ENCODE results near the gene ATP8B2. TPM values are rescaled to one million over a fixed set of nuclear protein-coding genes. Genes with fewer than 3 reads are reported as not detected.

Gene ATP8B2
- polyA plus RNA-seq, 4 donors = 3.9 to 19.7 (median 14.9) TPM

- H3K36me3 ChIP-seq (ENCODE audit: control insufficient read depth in 3 of 3, insufficient read depth in 2 of 3, low read depth in 1 of 3, low read length in 3 of 3) = peaks cover 3 to 60% (median 4%) of the 10 kb centered on the region in 3 donors
- peaks cover 0 to 7% (median 0%) of the 10 kb centered on the region in 3 donors for H3K27me3 ChIP-seq (ENCODE audit: control insufficient read depth in 3 of 3, insufficient read depth in 3 of 3, low read length in 3 of 3)
- H3K4me1 ChIP-seq (ENCODE audit: control insufficient read depth in 3 of 3, insufficient read depth in 2 of 3, low read depth in 1 of 3, low read length in 2 of 3) = peaks cover 6 to 19% (median 6%) of the 10 kb centered on the region in 3 donors
- H3K9me3 ChIP-seq (ENCODE audit: control insufficient read depth in 2 of 2, insufficient read depth in 1 of 2, low read depth in 1 of 2, low read length in 1 of 2) = no peaks in the 10 kb centered on the region
- FAIRE-seq = no peak
- no peak overlapping the region for H3K4me3 ChIP-seq (ENCODE audit: low read depth in 1 of 3, low read length in 3 of 3)
- DNase-seq = no peak
- 89 to 95% (median 92%) methylated on average over 25 to 27 of the region's 27 CpGs for WGBS, 3 donors
- H3K27ac ChIP-seq (ENCODE audit: low read depth in 1 of 3, low read length in 2 of 3) = no peak overlapping the region
Measured at GRCh38 chr1:154348429-154349076, 23.2 kb downstream of the ATP8B2 start.

- peaks cover 0 to 7% (median 0%) of the 10 kb centered on the region in 3 donors for H3K27me3 ChIP-seq (ENCODE audit: control insufficient read depth in 3 of 3, insufficient read depth in 3 of 3, low read length in 3 of 3)
- 72 to 88% (median 84%) methylated on average over 7 of the region's 7 CpGs for WGBS, 3 donors
- FAIRE-seq (no peak), DNase-seq (no peak)
- peaks cover 6 to 19% (median 6%) of the 10 kb centered on the region in 3 donors for H3K4me1 ChIP-seq (ENCODE audit: control insufficient read depth in 3 of 3, insufficient read depth in 2 of 3, low read depth in 1 of 3, low read length in 2 of 3)
- H3K9me3 ChIP-seq (ENCODE audit: control insufficient read depth in 2 of 2, insufficient read depth in 1 of 2, low read depth in 1 of 2, low read length in 1 of 2) = no peaks in the 10 kb centered on the region
- no peak overlapping the region for H3K27ac ChIP-seq (ENCODE audit: low read depth in 1 of 3, low read length in 2 of 3)
- H3K4me3 ChIP-seq (ENCODE audit: low read depth in 1 of 3, low read length in 3 of 3) = no peak overlapping the region
- H3K36me3 ChIP-seq (ENCODE audit: control insufficient read depth in 3 of 3, insufficient read depth in 2 of 3, low read depth in 1 of 3, low read length in 3 of 3) = peaks cover 3 to 54% (median 4%) of the 10 kb centered on the region in 3 donors
Measured at GRCh38 chr1:154349121-154349520, 23.8 kb downstream of the ATP8B2 start.

- Histone ChIP-seq H3K27me3 (ENCODE audit: control insufficient read depth in 3 of 3, insufficient read depth in 3 of 3, low read length in 3 of 3) (peaks cover 0 to 7% (median 0%) of the 10 kb centered on the region in 3 donors), H3K9me3 (ENCODE audit: control insufficient read depth in 2 of 2, insufficient read depth in 1 of 2, low read depth in 1 of 2, low read length in 1 of 2) (no peaks in the 10 kb centered on the region), H3K4me1 (ENCODE audit: control insufficient read depth in 3 of 3, insufficient read depth in 2 of 3, low read depth in 1 of 3, low read length in 2 of 3) (peaks cover 8 to 19% (median 8%) of the 10 kb centered on the region in 3 donors), H3K27ac (ENCODE audit: low read depth in 1 of 3, low read length in 2 of 3) (no peak overlapping the region), H3K4me3 (ENCODE audit: low read depth in 1 of 3, low read length in 3 of 3) (no peak overlapping the region), H3K36me3 (ENCODE audit: control insufficient read depth in 3 of 3, insufficient read depth in 2 of 3, low read depth in 1 of 3, low read length in 3 of 3) (peaks cover 3 to 42% (median 4%) of the 10 kb centered on the region in 3 donors)
- WGBS, 3 donors = 61 to 82% (median 72%) methylated on average over 4 of the region's 4 CpGs
- FAIRE-seq = no peak
- peak in 1 of 2 donors; percentile 58 for DNase-seq
Measured at GRCh38 chr1:154350383-154350782, 25.1 kb downstream of the ATP8B2 start.

- DNase-seq (peak; percentile 67 to 84), FAIRE-seq (no peak)
- WGBS, 3 donors = 15 to 61% (median 27%) methylated on average over 14 of the region's 14 CpGs
- Histone ChIP-seq H3K36me3 (ENCODE audit: control insufficient read depth in 3 of 3, insufficient read depth in 2 of 3, low read depth in 1 of 3, low read length in 3 of 3) (peaks cover 0 to 33% (median 1%) of the 10 kb centered on the region in 3 donors), H3K9me3 (ENCODE audit: control insufficient read depth in 2 of 2, insufficient read depth in 1 of 2, low read depth in 1 of 2, low read length in 1 of 2) (no peaks in the 10 kb centered on the region), H3K4me1 (ENCODE audit: control insufficient read depth in 3 of 3, insufficient read depth in 2 of 3, low read depth in 1 of 3, low read length in 2 of 3) (peaks cover 8 to 19% (median 8%) of the 10 kb centered on the region in 3 donors), H3K4me3 (ENCODE audit: low read depth in 1 of 3, low read length in 3 of 3) (no peak overlapping the region), H3K27me3 (ENCODE audit: control insufficient read depth in 3 of 3, insufficient read depth in 3 of 3, low read length in 3 of 3) (peaks cover 0 to 7% (median 0%) of the 10 kb centered on the region in 3 donors), H3K27ac (ENCODE audit: low read depth in 1 of 3, low read length in 2 of 3) (peak overlapping the region; percentile 35 to 91 (median 38))
Measured at GRCh38 chr1:154351363-154352068, 26.2 kb downstream of the ATP8B2 start.

- WGBS, 3 donors = 13 to 18% (median 16%) methylated on average over 9 of the region's 9 CpGs
- Histone ChIP-seq H3K9me3 (ENCODE audit: control insufficient read depth in 2 of 2, insufficient read depth in 1 of 2, low read depth in 1 of 2, low read length in 1 of 2) (no peaks in the 10 kb centered on the region), H3K27me3 (ENCODE audit: control insufficient read depth in 3 of 3, insufficient read depth in 3 of 3, low read length in 3 of 3) (peaks cover 0 to 7% (median 0%) of the 10 kb centered on the region in 3 donors), H3K4me1 (ENCODE audit: control insufficient read depth in 3 of 3, insufficient read depth in 2 of 3, low read depth in 1 of 3, low read length in 2 of 3) (peaks cover 8 to 19% (median 8%) of the 10 kb centered on the region in 3 donors), H3K4me3 (ENCODE audit: low read depth in 1 of 3, low read length in 3 of 3) (peak overlapping the region in 2 of 3 donors; percentile 16 to 45), H3K27ac (ENCODE audit: low read depth in 1 of 3, low read length in 2 of 3) (peak overlapping the region; percentile 32 to 91 (median 86)), H3K36me3 (ENCODE audit: control insufficient read depth in 3 of 3, insufficient read depth in 2 of 3, low read depth in 1 of 3, low read length in 3 of 3) (peaks cover 0 to 26% (median 0%) of the 10 kb centered on the region in 3 donors)
- no peak for DNase-seq
- no peak for FAIRE-seq
Measured at GRCh38 chr1:154352245-154352580, 26.9 kb downstream of the ATP8B2 start.

GRCh38 chr1:154352581-154353459, 27.5 kb downstream of the ATP8B2 start:
- H3K9me3 ChIP-seq (ENCODE audit: control insufficient read depth in 2 of 2, insufficient read depth in 1 of 2, low read depth in 1 of 2, low read length in 1 of 2) = no peaks in the 10 kb centered on the region
- FAIRE-seq = no peak
- peaks cover 8 to 19% (median 8%) of the 10 kb centered on the region in 3 donors for H3K4me1 ChIP-seq (ENCODE audit: control insufficient read depth in 3 of 3, insufficient read depth in 2 of 3, low read depth in 1 of 3, low read length in 2 of 3)
- peak overlapping the region; percentile 49 to 91 (median 86) for H3K27ac ChIP-seq (ENCODE audit: low read depth in 1 of 3, low read length in 2 of 3)
- WGBS, 3 donors = 0 to 1% (median 1%) methylated on average over 39 to 41 of the region's 41 CpGs
- H3K36me3 ChIP-seq (ENCODE audit: control insufficient read depth in 3 of 3, insufficient read depth in 2 of 3, low read depth in 1 of 3, low read length in 3 of 3) = peaks cover 0 to 23% (median 0%) of the 10 kb centered on the region in 3 donors
- peak overlapping the region; percentile 12 to 45 (median 38) for H3K4me3 ChIP-seq (ENCODE audit: low read depth in 1 of 3, low read length in 3 of 3)
- H3K27me3 ChIP-seq (ENCODE audit: control insufficient read depth in 3 of 3, insufficient read depth in 3 of 3, low read length in 3 of 3) = peaks cover 0 to 7% (median 0%) of the 10 kb centered on the region in 3 donors
- DNase-seq = peak; percentile 57 to 90

GRCh38 chr1:154353460-154353904, 28.2 kb downstream of the ATP8B2 start:
- Histone ChIP-seq H3K27me3 (ENCODE audit: control insufficient read depth in 3 of 3, insufficient read depth in 3 of 3, low read length in 3 of 3) (peaks cover 0 to 7% (median 0%) of the 10 kb centered on the region in 3 donors), H3K36me3 (ENCODE audit: control insufficient read depth in 3 of 3, insufficient read depth in 2 of 3, low read depth in 1 of 3, low read length in 3 of 3) (peaks cover 0 to 17% (median 0%) of the 10 kb centered on the region in 3 donors), H3K4me1 (ENCODE audit: control insufficient read depth in 3 of 3, insufficient read depth in 2 of 3, low read depth in 1 of 3, low read length in 2 of 3) (peaks cover 8 to 19% (median 8%) of the 10 kb centered on the region in 3 donors), H3K27ac (ENCODE audit: low read depth in 1 of 3, low read length in 2 of 3) (peak overlapping the region in 2 of 3 donors; percentile 86 to 91), H3K4me3 (ENCODE audit: low read depth in 1 of 3, low read length in 3 of 3) (peak overlapping the region in 2 of 3 donors; percentile 38 to 45), H3K9me3 (ENCODE audit: control insufficient read depth in 2 of 2, insufficient read depth in 1 of 2, low read depth in 1 of 2, low read length in 1 of 2) (no peaks in the 10 kb centered on the region)
- FAIRE-seq (no peak), DNase-seq (peak; percentile 76 to 96)
- WGBS, 3 donors = 0 to 10% (median 5%) methylated on average over 1 of the region's 1 CpG
